Measurements from ENCODE around the gene VAV2. TPM values are rescaled to one million over a fixed set of nuclear protein-coding genes. Genes with fewer than 3 reads are reported as not detected.

Gene VAV2
- total RNA-seq, 4 donors from 2014 or later, result 15.0 to 25.7 (median 20.5) TPM

GRCh38 chr9:133781828-133782135 is 210.3 kb downstream of the VAV2 start:
- no peak for TF ChIP-seq POLR2A (IDR thresholded peaks at IDR 0.05)
- no peak for TF ChIP-seq CTCF (IDR thresholded peaks at IDR 0.05)
- Histone ChIP-seq H3K36me3 (peaks cover 0 to 4% of the 10 kb centered on the region in 2 donors), H3K9me3 (no peaks in the 10 kb centered on the region), H3K27me3 (no peaks in the 10 kb centered on the region), H3K4me3 (replicated peaks in 1 of 3) (no peak overlapping the region), H3K4me1 (peaks cover 10% of the 10 kb centered on the region in 2 donors), H3K27ac (no peak overlapping the region)
- 87 to 90% methylated on average over 10 of the region's 10 CpGs for WGBS, 2 donors
- DNase-seq, result no peak
- intact Hi-C loops (cut with DNase I), result no loop called here

- intact Hi-C loops (cut with DNase I), result no loop called here
- no peak for DNase-seq
- TF ChIP-seq CTCF (IDR thresholded peaks at IDR 0.05) (no peak), POLR2A (IDR thresholded peaks at IDR 0.05) (no peak)
- no peaks in the 10 kb centered on the region for H3K9me3 ChIP-seq
- no peak overlapping the region for H3K4me3 ChIP-seq (replicated peaks in 1 of 3)
- WGBS, 2 donors, result 92 to 98% methylated on average over 13 to 15 of the region's 15 CpGs
- H3K27me3 ChIP-seq, result no peaks in the 10 kb centered on the region
- H3K4me1 ChIP-seq, result peaks cover 10% of the 10 kb centered on the region in 2 donors
- peaks cover under 1 to 4% of the 10 kb centered on the region in 2 donors for H3K36me3 ChIP-seq
- H3K27ac ChIP-seq, result no peak overlapping the region
Measured at GRCh38 chr9:133780962-133781827, 210.9 kb downstream of the VAV2 start.

- Histone ChIP-seq H3K4me3 (replicated peaks in 1 of 3) (no peak overlapping the region), H3K9me3 (no peaks in the 10 kb centered on the region), H3K27me3 (no peaks in the 10 kb centered on the region), H3K36me3 (peaks cover 4 to 7% of the 10 kb centered on the region in 2 donors), H3K27ac (no peak overlapping the region), H3K4me1 (peaks cover 10% of the 10 kb centered on the region in 2 donors)
- no peak for TF ChIP-seq CTCF (IDR thresholded peaks at IDR 0.05)
- TF ChIP-seq POLR2A (IDR thresholded peaks at IDR 0.05), result no peak
- intact Hi-C loops (cut with DNase I), result no loop called here
- WGBS, 2 donors, result 90 to 97% methylated on average over 14 to 15 of the region's 15 CpGs
- no peak for DNase-seq
Measured at GRCh38 chr9:133780404-133780945, 211.6 kb downstream of the VAV2 start.

- no peaks in the 10 kb centered on the region for H3K27me3 ChIP-seq
- H3K4me1 ChIP-seq, result peaks cover 10% of the 10 kb centered on the region in 2 donors
- no peak overlapping the region for H3K27ac ChIP-seq
- DNase-seq, result no peak
- H3K4me3 ChIP-seq (replicated peaks in 1 of 3), result no peak overlapping the region
- H3K9me3 ChIP-seq, result no peaks in the 10 kb centered on the region
- TF ChIP-seq CTCF (IDR thresholded peaks at IDR 0.05) (no peak), POLR2A (IDR thresholded peaks at IDR 0.05) (no peak)
- WGBS, 2 donors, result 91 to 95% methylated on average over 16 to 18 of the region's 19 CpGs
- intact Hi-C loops (cut with DNase I), result no loop called here
- peaks cover 4 to 7% of the 10 kb centered on the region in 2 donors for H3K36me3 ChIP-seq
Measured at GRCh38 chr9:133779516-133780403, 212.4 kb downstream of the VAV2 start.
